Neural cell (in vitro differentiated cells): ENCODE results near the gene CEP120.

ENCODE experiments used
- CTCF ChIP-seq: fragments of 450-650 bp; IDR thresholded peaks from 2 replicates; pipeline ENCODE4 v1.5.1; 2014; ENCODE audit warnings: antibody characterized with exemption, mild to moderate bottlenecking, moderate library complexity; ENCODE audit not compliant: poor library complexity, severe bottlenecking
- EP300 ChIP-seq: fragments of 450-650 bp; conservative IDR thresholded peaks from 2 replicates; pipeline ENCODE4 v1.6.1; 2014; ENCODE audit warnings: antibody characterized with exemption, mild to moderate bottlenecking, moderate library complexity; ENCODE audit not compliant: poor library complexity, severe bottlenecking
- POLR2AphosphoS5 ChIP-seq: IDR thresholded peaks from 2 replicates; pipeline ENCODE4 v1.6.1; 2012
- TAF1 ChIP-seq: IDR thresholded peaks from 2 replicates; pipeline ENCODE4 v1.6.1; 2012; ENCODE audit warnings: low read depth

GRCh38 chr5:123460296-123460729 lies 37.1 kb upstream of the CEP120 start:
- no peak for TF ChIP-seq CTCF
- TF ChIP-seq TAF1, result no peak
- TF ChIP-seq EP300, result no peak
- TF ChIP-seq POLR2AphosphoS5, result no peak
